Liver (tissue), 9 donors: ENCODE data around the gene ARHGEF26. TPM values are rescaled to one million over a fixed set of nuclear protein-coding genes. Genes with fewer than 3 reads are reported as not detected.

ENCODE experiments used
- DNase-seq: peaks from one replicate; pipeline ENCODE4 v3.0.0-alpha.2; 2017; ENCODE audit warnings: low spot score
- H3K27ac ChIP-seq, 2 donors: one replicate each; pipeline ENCODE4 v1.7.0; 2013; ENCODE audit warnings: inconsistent platforms in 2 of 2, low read length in 2 of 2, control low read depth in 1 of 2, low read depth in 1 of 2, mild to moderate bottlenecking in 1 of 2
- H3K27me3 ChIP-seq, 4 donors: one replicate each; pipeline versions ENCODE4 v1.6.1 to v1.7.0; 2013; ENCODE audit warnings: low read length in 3 of 4, inconsistent platforms in 1 of 4, mild to moderate bottlenecking in 1 of 4, moderate library complexity in 1 of 4; ENCODE audit not compliant: control insufficient read depth in 4 of 4, insufficient read depth in 4 of 4
- H3K36me3 ChIP-seq, 4 donors: one replicate each; pipeline versions ENCODE4 v1.6.1 to v1.7.0; 2013; ENCODE audit warnings: low read length in 3 of 4, mild to moderate bottlenecking in 3 of 4, low read depth in 1 of 4, moderate library complexity in 1 of 4; ENCODE audit not compliant: control insufficient read depth in 4 of 4, insufficient read depth in 3 of 4
- H3K4me1 ChIP-seq, 4 donors: one replicate each; pipeline versions ENCODE4 v1.6.1 to v1.7.0; 2013; ENCODE audit warnings: low read length in 3 of 4, mild to moderate bottlenecking in 3 of 4, moderate library complexity in 1 of 4; ENCODE audit not compliant: control insufficient read depth in 4 of 4, insufficient read depth in 4 of 4
- H3K4me3 ChIP-seq, 3 donors: one replicate each; pipeline versions ENCODE4 v1.6.1 to v1.7.0; 2013; ENCODE audit warnings: low read length in 3 of 3, control low read depth in 1 of 3, low read depth in 1 of 3, mild to moderate bottlenecking in 1 of 3
- H3K9ac ChIP-seq, 2 donors: one replicate each; pipeline ENCODE4 v1.7.0; 2013; ENCODE audit warnings: low read length in 2 of 2, mild to moderate bottlenecking in 2 of 2, moderate library complexity in 2 of 2, control low read depth in 1 of 2, low read depth in 1 of 2
- H3K9me3 ChIP-seq, 4 donors: one replicate each; pipeline versions ENCODE4 v1.6.1 to v1.7.0; 2013; ENCODE audit warnings: low read length in 3 of 4; ENCODE audit not compliant: control insufficient read depth in 4 of 4
- EGR1 ChIP-seq, 2 donors: IDR thresholded peaks; 2 replicates each; pipeline ENCODE4 v1.6.1; 2016 to 2018; ENCODE audit warnings: antibody characterized with exemption in 2 of 2, low read depth in 2 of 2
- HNF4A ChIP-seq, 2 donors: conservative IDR thresholded peaks; 2 replicates each; pipeline ENCODE4 v1.6.1; 2016; ENCODE audit warnings: antibody characterized with exemption in 2 of 2, mild to moderate bottlenecking in 2 of 2
- JUND ChIP-seq, 2 donors: IDR thresholded peaks; 2 replicates each; pipeline ENCODE4 v1.6.1; 2016; ENCODE audit warnings: antibody characterized with exemption in 2 of 2
- MAX ChIP-seq: IDR thresholded peaks from 2 replicates; pipeline ENCODE4 v1.6.1; 2016; ENCODE audit warnings: antibody characterized with exemption
- NR2F2 ChIP-seq: IDR thresholded peaks from 2 replicates; pipeline ENCODE4 v1.6.1; 2016; ENCODE audit warnings: antibody characterized with exemption
- RAD21 ChIP-seq, 2 donors: IDR thresholded peaks; 2 replicates each; pipeline ENCODE4 v1.6.1; 2016; ENCODE audit warnings: antibody characterized with exemption in 2 of 2, mild to moderate bottlenecking in 2 of 2
- REST ChIP-seq: IDR thresholded peaks from 2 replicates; pipeline ENCODE4 v1.6.1; 2016; ENCODE audit warnings: antibody characterized with exemption, mild to moderate bottlenecking
- TAF1 ChIP-seq: conservative IDR thresholded peaks from 2 replicates; pipeline ENCODE4 v1.6.1; 2016; ENCODE audit warnings: antibody characterized with exemption, mild to moderate bottlenecking
- YY1 ChIP-seq: IDR thresholded peaks from 2 replicates; pipeline ENCODE4 v1.6.1; 2016; ENCODE audit warnings: antibody characterized with exemption, mild to moderate bottlenecking
- WGBS: extraction: QIAGEN DNeasy Blood & Tissue Kit; methylation state at CpG from one replicate; pipeline ENCODE4 v1.1.7; 2013; 5-methylcytosine and 5-hydroxymethylcytosine counted together
- polyA plus RNA-seq, 2 donors: library from polyadenylated mRNA; stranded (reverse) in 1 of 2; unstranded in 1 of 2; fragments of 200-250 nt in 1 of 2; fragments of >200 nt in 1 of 2; fragmentation: Nextera tagmentation in 1 of 2; extraction: Ambion mirVana in 1 of 2; gene quantifications; one replicate each; pipeline versions ENCODE4 v1.2.1 to v1.2.3, GENCODE V29; 2013 to 2015
- total RNA-seq, 2 donors: library from RNA; depleted of rRNA; stranded (reverse); fragments of >200 nt; gene quantifications; one replicate each; pipeline ENCODE4 v1.2.3, GENCODE V29; 2014
- donor health status: healthy.
- donor health status: healthy.
- donor health status: healthy.
- donor health status: healthy.
- donor health status: healthy.

Gene ARHGEF26, protein sequence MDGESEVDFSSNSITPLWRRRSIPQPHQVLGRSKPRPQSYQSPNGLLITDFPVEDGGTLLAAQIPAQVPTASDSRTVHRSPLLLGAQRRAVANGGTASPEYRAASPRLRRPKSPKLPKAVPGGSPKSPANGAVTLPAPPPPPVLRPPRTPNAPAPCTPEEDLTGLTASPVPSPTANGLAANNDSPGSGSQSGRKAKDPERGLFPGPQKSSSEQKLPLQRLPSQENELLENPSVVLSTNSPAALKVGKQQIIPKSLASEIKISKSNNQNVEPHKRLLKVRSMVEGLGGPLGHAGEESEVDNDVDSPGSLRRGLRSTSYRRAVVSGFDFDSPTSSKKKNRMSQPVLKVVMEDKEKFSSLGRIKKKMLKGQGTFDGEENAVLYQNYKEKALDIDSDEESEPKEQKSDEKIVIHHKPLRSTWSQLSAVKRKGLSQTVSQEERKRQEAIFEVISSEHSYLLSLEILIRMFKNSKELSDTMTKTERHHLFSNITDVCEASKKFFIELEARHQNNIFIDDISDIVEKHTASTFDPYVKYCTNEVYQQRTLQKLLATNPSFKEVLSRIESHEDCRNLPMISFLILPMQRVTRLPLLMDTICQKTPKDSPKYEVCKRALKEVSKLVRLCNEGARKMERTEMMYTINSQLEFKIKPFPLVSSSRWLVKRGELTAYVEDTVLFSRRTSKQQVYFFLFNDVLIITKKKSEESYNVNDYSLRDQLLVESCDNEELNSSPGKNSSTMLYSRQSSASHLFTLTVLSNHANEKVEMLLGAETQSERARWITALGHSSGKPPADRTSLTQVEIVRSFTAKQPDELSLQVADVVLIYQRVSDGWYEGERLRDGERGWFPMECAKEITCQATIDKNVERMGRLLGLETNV
- 10 to 100 TPM in 1 of 2 donors, 1 to 10 TPM in 1; 1.4 to 27.9 TPM for total RNA-seq
- 10 to 100 TPM; 11.6 to 25.8 TPM for polyA plus RNA-seq

- WGBS: under 1% methylated on average over 66 of the region's 66 CpGs
- Histone ChIP-seq H3K9ac (peak within 1 kb of the TSS; percentile 21 to 91), H3K9me3 (no peaks in the 10 kb centered on the region), H3K4me1 (peaks cover 0 to 19% (median 10%) of the 10 kb centered on the region in 4 donors), H3K36me3 (no peaks in the 10 kb centered on the region), H3K27me3 (no peaks in the 10 kb centered on the region), H3K4me3 (peak within 1 kb of the TSS; percentile 68 to 98 (median 90)), H3K27ac (peak within 1 kb of the TSS; percentile 82 to 86)
- DNase-seq: peak; percentile 90
- TF ChIP-seq HNF4A (conservative IDR thresholded peaks at IDR 0.05): no peak
- no peak for TF ChIP-seq NR2F2
- TF ChIP-seq YY1: peak; percentile 65
- TF ChIP-seq RAD21 (IDR thresholded peaks at IDR 0.05): peak in 1 of 2 donors; percentile 24
- TF ChIP-seq EGR1 (IDR thresholded peaks at IDR 0.05; ENCODE audit: low read depth in 2 of 2): peak; percentile 92 to 98
- TF ChIP-seq REST: peak; percentile 76
These were observed at the start of gene ARHGEF26 for GRCh38 chr3:154120961-154121700. Gene ARHGEF26, plus strand, starts transcription at chr3:154121390. Its CDS starts 603 bp downstream, at chr3:154121993.

- TF ChIP-seq TAF1 (no peak), JUND (IDR thresholded peaks at IDR 0.05) (no peak), MAX (no peak), REST (no peak), EGR1 (IDR thresholded peaks at IDR 0.05; ENCODE audit: low read depth in 2 of 2) (no peak), RAD21 (IDR thresholded peaks at IDR 0.05) (no peak)
- H3K27me3 ChIP-seq: no peaks in the 10 kb centered on the region
- peaks cover 0 to 8% (median 0%) of the 10 kb centered on the region in 4 donors for H3K9me3 ChIP-seq
- H3K4me3 ChIP-seq: no peak overlapping the region
- H3K27ac ChIP-seq: no peak overlapping the region
- H3K36me3 ChIP-seq: no peaks in the 10 kb centered on the region
- DNase-seq: no peak
- H3K9ac ChIP-seq: no peak overlapping the region
- no peaks in the 10 kb centered on the region for H3K4me1 ChIP-seq
- 94% methylated on average over 2 of the region's 2 CpGs for WGBS
These were observed 46.2 kb upstream of the ARHGEF26 start for GRCh38 chr3:154074966-154075365.
